Hippocampal formation (tissue), 2 donors: Measurements from ENCODE around the gene PEX5.
"Not testable (repeated sequence)": the region's sequence is repeated elsewhere in the genome, so short reads cannot be mapped to it uniquely, and the experiment has no call there.

Experiments
- DNase-seq, 2 donors: peaks; one replicate each; lab custom pipeline; 2025; lab: John Stamatoyannopoulos, UW

The PEX5 gene

DNA sequence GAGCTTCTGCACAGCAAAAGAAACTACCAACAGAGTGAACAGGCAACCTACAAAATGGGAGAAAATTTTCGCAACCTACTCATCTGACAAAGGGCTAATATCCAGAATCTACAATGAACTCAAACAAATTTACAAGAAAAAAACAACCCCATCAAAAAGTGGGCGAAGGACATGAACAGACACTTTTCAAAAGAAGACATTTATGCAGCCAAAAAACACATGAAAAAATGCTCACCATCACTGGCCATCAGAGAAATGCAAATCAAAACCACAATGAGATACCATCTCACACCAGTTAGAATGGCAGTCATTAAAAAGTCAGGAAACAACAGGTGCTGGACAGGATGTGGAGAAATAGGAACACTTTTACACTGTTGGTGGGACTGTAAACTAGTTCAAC is 24.3 kb downstream of the PEX5 start:
- not testable (repeated sequence) for DNase-seq

DNA sequence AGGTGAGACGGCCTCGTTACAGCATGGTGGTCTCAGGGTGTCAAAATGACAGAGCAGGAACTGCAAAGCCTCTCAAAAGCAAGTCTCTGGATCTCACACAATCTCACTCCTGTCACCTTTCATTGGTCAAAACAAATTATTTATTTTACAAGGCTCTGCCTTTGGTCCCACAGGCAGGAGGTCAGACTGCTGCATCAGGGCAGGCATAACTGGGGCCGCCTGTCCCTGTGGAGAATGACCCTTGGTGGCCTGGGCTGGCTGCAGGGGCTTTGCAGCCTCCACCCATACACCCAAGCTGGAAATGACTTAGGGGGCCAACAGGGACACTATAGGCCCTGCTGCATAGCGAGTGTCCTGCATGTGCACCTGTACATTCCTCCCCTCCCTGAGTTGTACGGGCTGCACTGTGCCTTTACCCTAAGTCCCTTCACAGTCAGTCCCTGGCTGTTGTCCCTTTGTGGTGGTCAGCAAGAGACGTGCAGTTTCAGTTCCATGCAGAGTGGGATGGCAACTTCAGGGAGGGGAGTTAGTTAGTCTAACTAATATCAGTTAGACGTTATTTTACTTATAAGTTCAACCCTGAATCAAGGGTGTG is 28.1 kb downstream of the PEX5 start:
- no peak for DNase-seq

DNA sequence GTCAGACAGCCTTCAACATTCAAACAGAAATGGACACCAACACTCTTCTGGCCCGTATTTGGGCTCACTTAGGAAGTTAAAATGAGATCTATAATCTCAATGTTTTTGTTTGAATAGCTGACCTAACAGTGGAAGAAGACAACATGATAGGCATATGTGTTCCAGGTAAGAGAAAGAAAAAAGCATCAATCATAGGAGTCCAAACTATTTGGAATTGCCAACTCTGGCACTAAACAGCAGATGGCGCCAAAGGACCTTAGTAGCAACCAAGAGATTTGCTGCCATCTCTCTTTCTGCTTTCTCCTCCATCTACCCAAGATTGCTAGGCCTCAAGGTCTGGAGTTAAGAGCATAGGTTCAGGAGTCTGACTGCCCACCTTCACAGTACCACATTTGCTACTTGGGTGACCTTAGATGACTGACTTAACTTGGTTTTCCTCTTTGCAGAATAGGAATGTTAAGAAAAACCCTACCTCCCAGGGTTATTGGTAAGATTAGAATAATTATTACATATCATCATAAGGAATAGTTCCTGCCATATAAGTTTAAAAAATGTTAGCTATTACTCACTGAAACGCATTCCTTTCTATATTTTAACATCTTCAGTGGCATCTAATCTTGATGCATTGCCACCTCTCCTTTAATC is 30.2 kb downstream of the PEX5 start:
- DNase-seq: peak; percentile 45 to 49

DNA sequence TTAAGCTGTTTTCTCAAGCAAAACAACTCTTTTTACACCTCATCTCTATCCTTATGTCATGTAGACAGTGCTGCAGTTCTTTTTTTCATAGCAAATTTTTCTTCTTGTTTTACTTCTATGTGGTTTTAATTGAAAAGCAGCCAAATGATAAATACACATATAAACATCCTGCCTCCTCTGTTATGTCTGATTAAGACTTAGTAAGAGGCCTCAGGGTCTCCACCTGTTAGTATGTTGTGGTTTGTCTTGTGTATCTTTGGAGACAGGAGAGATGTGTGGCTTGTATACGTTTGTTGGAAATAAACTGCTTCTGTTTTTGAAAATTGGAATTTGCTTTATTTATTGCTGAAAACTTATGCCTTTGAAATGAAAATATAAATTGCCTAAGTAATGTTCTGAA is 32.0 kb downstream of the PEX5 start:
- no peak for DNase-seq

DNA sequence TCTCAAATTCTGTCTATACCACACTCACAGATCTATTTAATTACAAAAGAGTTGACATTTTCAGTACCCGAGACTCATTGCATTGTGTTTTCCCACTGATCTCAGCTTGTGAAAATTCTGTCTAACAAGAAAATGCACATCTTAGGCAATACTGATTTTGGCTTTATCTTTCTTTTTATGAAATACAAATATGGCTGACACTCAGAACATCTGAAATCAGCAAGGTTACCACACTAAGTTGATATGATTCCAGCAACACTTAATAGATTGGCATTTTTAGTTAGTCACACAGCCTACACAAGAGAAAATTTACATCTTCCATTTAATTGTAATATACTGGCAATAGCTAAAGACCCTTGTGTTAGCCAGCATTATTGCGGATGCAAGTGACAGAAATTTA is 40.3 kb downstream of the PEX5 start:
- no peak for DNase-seq

DNA sequence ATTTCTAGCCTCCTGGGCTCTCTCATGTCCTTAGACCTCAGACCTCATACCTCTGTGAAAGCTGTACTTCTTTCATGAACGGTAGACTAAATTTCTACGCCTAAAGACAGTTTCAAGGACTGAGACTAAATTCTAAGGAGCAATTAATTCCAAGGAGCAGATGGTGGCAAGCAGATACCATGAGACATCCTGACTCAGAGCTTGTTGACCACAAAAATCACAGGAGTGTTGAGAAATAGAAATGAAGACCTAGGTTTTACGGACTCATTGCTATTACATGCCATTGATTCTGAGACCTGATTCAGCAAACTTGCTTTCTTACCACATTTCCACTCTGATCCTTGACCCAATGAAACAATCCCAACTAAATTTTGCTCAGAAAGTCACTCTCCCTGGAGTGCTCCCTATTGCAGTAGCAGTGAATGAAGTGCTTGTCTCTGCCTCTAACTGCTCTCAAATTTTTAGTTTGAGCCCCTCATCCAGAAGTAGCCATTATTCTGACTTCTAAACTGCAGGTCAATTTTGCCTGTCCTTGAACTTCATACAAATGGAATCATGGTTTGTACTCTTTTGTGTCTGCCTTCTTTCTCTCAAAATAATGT is 52.0 kb downstream of the PEX5 start:
- no peak for DNase-seq

DNA sequence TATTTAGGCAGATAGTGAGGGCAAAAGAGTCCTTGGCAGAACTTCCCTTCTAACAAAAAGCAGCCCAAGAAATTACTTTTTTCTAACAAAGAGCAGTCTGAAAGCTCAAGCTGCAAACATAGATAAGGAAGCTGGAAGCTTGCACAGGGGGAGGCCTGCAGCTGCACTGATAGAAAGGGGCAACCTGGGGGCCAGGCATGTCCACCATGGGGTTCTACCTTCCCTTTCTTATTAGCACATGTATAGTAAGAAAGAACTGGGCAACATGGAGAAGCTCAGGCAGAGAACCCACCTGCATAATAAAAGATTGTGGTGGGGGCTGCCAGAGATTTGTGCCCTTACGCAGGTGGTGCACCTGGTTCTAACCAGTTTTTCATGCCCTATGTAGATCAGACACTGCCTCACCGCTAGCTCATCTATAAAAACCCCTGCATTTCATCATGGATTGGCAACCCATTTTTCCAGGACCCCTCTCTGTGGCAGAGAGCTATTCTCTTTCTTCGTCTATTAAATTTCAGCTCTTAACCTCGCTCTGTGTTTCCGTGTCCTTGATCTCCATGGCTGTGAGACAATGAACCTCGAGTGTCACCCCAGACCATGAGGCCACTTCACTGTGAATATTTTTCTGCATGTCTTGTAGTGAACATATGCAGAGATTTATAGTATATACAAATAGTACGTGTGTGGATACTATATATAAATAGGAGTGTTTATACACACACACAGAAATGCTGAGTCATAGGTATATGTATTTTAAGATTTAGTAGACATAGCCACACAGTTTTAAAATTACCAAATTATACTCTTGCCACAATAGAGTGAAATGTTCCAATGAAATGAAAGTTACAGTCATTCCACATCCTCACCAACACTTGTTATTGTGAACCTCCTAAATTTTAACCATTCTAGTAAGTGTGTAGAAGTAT is 53.0 kb downstream of the PEX5 start:
- DNase-seq: no peak

DNA sequence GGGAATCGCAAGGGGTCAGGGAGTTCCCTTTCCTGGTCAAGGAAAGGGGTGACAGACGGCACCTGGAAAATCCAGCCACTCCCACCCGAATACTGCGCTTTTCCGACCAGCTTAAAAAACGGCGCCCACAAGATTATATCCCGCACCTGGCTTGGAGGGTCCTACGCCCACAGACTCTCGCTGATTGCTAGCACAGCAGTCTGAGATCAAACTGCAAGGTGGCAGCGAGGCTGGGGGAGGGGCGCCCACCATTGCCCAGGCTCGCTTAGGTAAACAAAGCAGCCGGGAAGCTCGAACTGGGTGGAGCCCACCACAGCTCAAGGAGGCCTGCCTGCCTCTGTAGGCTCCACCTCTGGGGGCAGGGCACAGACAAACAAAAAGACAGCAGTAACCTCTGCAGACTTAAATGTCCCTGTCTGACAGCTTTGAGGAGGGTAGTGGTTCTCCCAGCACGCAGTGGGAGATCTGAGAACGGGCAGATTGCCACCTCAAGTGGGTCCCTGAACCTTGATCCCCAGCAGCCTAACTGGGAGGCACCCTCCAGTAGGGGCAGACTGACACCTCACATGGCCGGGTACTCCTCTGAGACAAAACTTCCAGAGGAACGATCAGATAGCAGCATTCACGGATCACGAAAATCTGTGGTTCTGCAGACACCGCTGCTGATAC is 62.0 kb downstream of the PEX5 start:
- DNase-seq: not testable (repeated sequence)

DNA sequence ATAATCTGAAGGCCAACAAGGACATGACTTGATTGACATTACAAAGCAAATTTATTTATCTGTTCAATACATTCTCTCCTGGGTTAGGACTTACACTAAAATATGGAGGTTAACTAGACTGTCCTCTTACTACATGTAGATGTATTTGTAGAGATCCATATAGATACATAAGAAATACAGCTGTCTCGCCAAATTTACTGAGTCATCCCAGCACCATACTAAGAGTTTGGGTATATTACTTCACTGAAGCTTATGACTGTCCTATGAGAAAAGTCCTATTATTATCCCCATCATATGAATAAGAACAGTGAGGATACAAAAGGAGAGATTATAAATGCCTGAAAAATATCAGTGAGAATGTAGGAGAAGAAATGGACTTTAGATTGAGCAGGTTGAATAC is 69.6 kb downstream of the PEX5 start:
- DNase-seq: no peak
